Suprapubic skin (tissue), 4 donors: ENCODE data around the gene SLC35D3.
"Not testable (repeated sequence)": the region's sequence is repeated elsewhere in the genome, so short reads cannot be mapped to it uniquely, and the experiment has no call there.

ENCODE experiments used
- CTCF ChIP-seq, 2 donors: fragments of 200-600 bp in 1 of 2; fragments of 450-650 bp in 1 of 2; sonication (generic) in 1 of 2; IDR thresholded peaks; one replicate each; pipeline ENCODE4 v1.5.1; 2016 to 2019; ENCODE audit warnings: antibody characterized with exemption in 2 of 2, mild to moderate bottlenecking in 1 of 2, moderate library complexity in 1 of 2
- POLR2A ChIP-seq, 2 donors: fragments of 450-650 bp; IDR thresholded peaks; one replicate each; pipeline ENCODE4 v1.6.1; 2017; ENCODE audit warnings: antibody characterized with exemption in 2 of 2, mild to moderate bottlenecking in 2 of 2, moderate library complexity in 2 of 2
- POLR2AphosphoS5 ChIP-seq, 3 donors: sonication (generic); formaldehyde crosslinking; IDR thresholded peaks; one replicate each; pipeline ENCODE4 v1.6.1; 2017; ENCODE audit warnings: antibody characterized with exemption in 3 of 3

- not testable (repeated sequence) for TF ChIP-seq CTCF, POLR2A, POLR2AphosphoS5 (IDR thresholded peaks at IDR 0.05)
These were observed 37.8 kb downstream of the SLC35D3 start for GRCh38 chr6:136959935-136960334.
